ENCODE data around the gene GPR75.

GPR75 gene

DNA sequence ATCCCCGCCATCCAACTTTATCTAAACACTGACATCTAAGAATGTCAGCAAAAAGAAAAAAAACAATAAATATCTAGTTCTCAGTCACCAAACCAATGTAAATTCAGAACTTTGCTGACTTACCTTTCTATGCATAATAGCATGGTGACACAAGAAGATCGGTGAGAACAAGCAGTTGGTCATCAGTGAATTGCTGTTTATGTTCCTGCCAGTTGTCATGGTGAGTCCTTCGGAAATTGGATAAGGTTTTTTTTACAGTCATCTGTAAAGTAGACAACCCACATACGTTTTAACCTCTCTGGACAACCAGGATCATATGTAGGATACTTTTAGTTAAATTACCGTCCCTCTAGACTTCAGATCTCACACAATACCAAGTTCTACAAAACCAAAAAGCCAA, 6.2 kb upstream of the GPR75 start:
- H3K36me3 ChIP-seq (ENCODE audit: control insufficient read depth in 1 of 2, insufficient read depth in 2 of 2, low read length in 2 of 2): peaks cover 10 to 11% of the 10 kb centered on the region in 2 experiments
- no peaks in the 10 kb centered on the region for H3K9me3 ChIP-seq (ENCODE audit: insufficient read depth, low read depth, low read length)
- peaks cover 5 to 8% of the 10 kb centered on the region in 2 experiments for H3K4me1 ChIP-seq (ENCODE audit: control insufficient read depth in 1 of 2, insufficient read depth in 2 of 2, low read length in 2 of 2)
- H3K4me2 ChIP-seq (ENCODE audit: low read length): no peak overlapping the region
- DNase-seq: peak; percentile 45 to 80
- H3K79me1 ChIP-seq (ENCODE audit: low read length): peaks cover 2% of the 10 kb centered on the region
- no peak overlapping the region for H4K8ac ChIP-seq (ENCODE audit: low read depth, low read length)
- no peak overlapping the region for H4K12ac ChIP-seq (ENCODE audit: low read depth, low read length)
- peak overlapping the region; percentile 70 for H3K27ac ChIP-seq (ENCODE audit: low read depth, low read length)
- H3K9ac ChIP-seq (ENCODE audit: low read length): no peak overlapping the region
- no peak overlapping the region for H3K14ac ChIP-seq (ENCODE audit: low read length)
- no peak overlapping the region for H2BK5ac ChIP-seq (ENCODE audit: low read depth, low read length, poor library complexity)
- H3K4ac ChIP-seq (ENCODE audit: low read depth, low read length): no peak overlapping the region
- H2BK12ac ChIP-seq (ENCODE audit: low read length): no peak overlapping the region
- no peak overlapping the region for H4K91ac ChIP-seq (ENCODE audit: low read depth, low read length)
- H2AFZ ChIP-seq (ENCODE audit: insufficient read depth, low read length, poor library complexity): no peak overlapping the region
- H3K18ac ChIP-seq (ENCODE audit: low read length): no peak overlapping the region
- H3K4me3 ChIP-seq (ENCODE audit: low read depth, low read length): no peak overlapping the region
- H2BK120ac ChIP-seq (ENCODE audit: insufficient read depth, low read length, poor library complexity): no peak overlapping the region
- no peaks in the 10 kb centered on the region for H3K27me3 ChIP-seq (ENCODE audit: insufficient read depth, low read length)
- no peak overlapping the region for H3K23ac ChIP-seq (ENCODE audit: low read length)
- no peak overlapping the region for H2AK5ac ChIP-seq (ENCODE audit: low read length)
- H3K79me2 ChIP-seq (ENCODE audit: control insufficient read depth, insufficient read depth, low read length, poor library complexity): no peaks in the 10 kb centered on the region
- WGBS (ENCODE audit: extremely low coverage, insufficient coverage, insufficient read length): no CpG with 5 or more reads among the region's 5 CpGs

DNA sequence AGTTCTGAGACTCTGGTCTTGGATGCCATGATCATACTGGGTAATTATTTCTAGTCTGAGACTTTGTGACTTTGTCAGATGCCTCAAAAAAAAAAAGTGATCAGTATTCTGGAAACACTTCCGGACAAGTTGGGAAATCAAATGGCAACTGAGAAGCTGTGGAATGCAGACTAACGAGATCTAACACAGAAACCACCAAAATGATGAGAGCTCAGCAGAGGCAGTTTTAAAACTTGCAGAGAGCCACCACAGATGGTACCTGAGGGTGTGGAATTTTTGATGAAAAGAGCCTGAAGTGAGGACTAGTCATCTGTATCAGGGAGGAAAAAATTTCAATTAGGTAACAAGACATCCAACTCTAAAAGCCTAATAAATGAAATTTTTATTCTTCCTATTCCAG, 5.5 kb upstream of the GPR75 start:
- Histone ChIP-seq H3K4me2 (ENCODE audit: low read length) (peak overlapping the region; percentile 36), H4K91ac (ENCODE audit: low read depth, low read length) (no peak overlapping the region), H3K27me3 (ENCODE audit: insufficient read depth, low read length) (no peaks in the 10 kb centered on the region), H3K36me3 (ENCODE audit: control insufficient read depth in 1 of 2, insufficient read depth in 2 of 2, low read length in 2 of 2) (peaks cover 8 to 10% of the 10 kb centered on the region in 2 experiments), H3K4me1 (ENCODE audit: control insufficient read depth in 1 of 2, insufficient read depth in 2 of 2, low read length in 2 of 2) (peaks cover 5 to 8% of the 10 kb centered on the region in 2 experiments), H2BK12ac (ENCODE audit: low read length) (no peak overlapping the region), H2BK5ac (ENCODE audit: low read depth, low read length, poor library complexity) (no peak overlapping the region), H3K14ac (ENCODE audit: low read length) (no peak overlapping the region), H2AFZ (ENCODE audit: insufficient read depth, low read length, poor library complexity) (no peak overlapping the region), H2BK120ac (ENCODE audit: insufficient read depth, low read length, poor library complexity) (no peak overlapping the region), H2AK5ac (ENCODE audit: low read length) (no peak overlapping the region), H3K27ac (ENCODE audit: low read depth, low read length) (peak overlapping the region; percentile 70), H4K12ac (ENCODE audit: low read depth, low read length) (no peak overlapping the region), H3K9me3 (ENCODE audit: insufficient read depth, low read depth, low read length) (no peaks in the 10 kb centered on the region), H3K4me3 (ENCODE audit: low read depth, low read length) (no peak overlapping the region), H3K79me1 (ENCODE audit: low read length) (peaks cover 2% of the 10 kb centered on the region), H3K9ac (ENCODE audit: low read length) (no peak overlapping the region), H3K79me2 (ENCODE audit: control insufficient read depth, insufficient read depth, low read length, poor library complexity) (no peaks in the 10 kb centered on the region), H3K18ac (ENCODE audit: low read length) (no peak overlapping the region), H4K8ac (ENCODE audit: low read depth, low read length) (no peak overlapping the region), H3K4ac (ENCODE audit: low read depth, low read length) (no peak overlapping the region), H3K23ac (ENCODE audit: low read length) (no peak overlapping the region)
- no CpG with 5 or more reads among the region's 2 CpGs for WGBS (ENCODE audit: extremely low coverage, insufficient coverage, insufficient read length)
- peak; percentile 78 to 95 for DNase-seq

DNA sequence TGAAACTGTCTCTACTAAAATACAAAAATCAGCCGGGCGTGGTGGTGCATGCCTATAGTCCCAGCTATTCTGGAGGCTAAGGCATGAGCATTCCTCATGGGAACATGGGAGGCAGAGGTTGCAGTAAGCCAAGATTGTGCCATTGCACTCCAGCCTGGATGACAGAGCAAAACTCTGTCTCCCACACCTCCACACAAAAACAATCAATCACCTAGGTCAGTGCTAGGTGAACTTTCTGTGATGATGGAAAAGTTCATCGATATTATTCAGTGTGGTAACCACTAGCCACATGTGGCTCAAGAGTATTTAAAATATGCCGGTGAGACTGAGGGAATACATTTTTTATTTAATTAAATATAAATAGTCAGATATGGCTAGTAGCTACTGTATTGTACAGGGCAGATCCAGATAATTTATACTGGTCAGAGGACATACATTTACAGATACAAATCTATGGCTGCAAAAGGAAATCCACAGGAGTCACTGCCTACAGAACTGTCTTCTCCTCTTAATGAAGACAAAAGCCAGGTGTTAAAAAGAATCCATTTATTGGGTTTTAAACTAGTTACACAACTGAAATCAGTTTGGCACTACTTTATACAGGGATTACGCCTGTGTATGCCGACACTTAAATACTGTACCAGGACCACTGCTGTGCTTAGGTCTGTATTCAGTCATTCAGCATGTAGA, 3.9 kb upstream of the GPR75 start:
- Histone ChIP-seq H2AK5ac (ENCODE audit: low read length) (no peak overlapping the region), H3K27me3 (ENCODE audit: insufficient read depth, low read length) (no peaks in the 10 kb centered on the region), H2BK120ac (ENCODE audit: insufficient read depth, low read length, poor library complexity) (no peak overlapping the region), H3K4me1 (ENCODE audit: control insufficient read depth in 1 of 2, insufficient read depth in 2 of 2, low read length in 2 of 2) (peaks cover 5 to 12% of the 10 kb centered on the region in 2 experiments), H3K79me1 (ENCODE audit: low read length) (peaks cover 2% of the 10 kb centered on the region), H4K8ac (ENCODE audit: low read depth, low read length) (no peak overlapping the region), H3K23ac (ENCODE audit: low read length) (no peak overlapping the region), H4K12ac (ENCODE audit: low read depth, low read length) (no peak overlapping the region), H3K4ac (ENCODE audit: low read depth, low read length) (no peak overlapping the region), H3K9ac (ENCODE audit: low read length) (no peak overlapping the region), H3K4me3 (ENCODE audit: low read depth, low read length) (no peak overlapping the region), H3K27ac (ENCODE audit: low read depth, low read length) (no peak overlapping the region), H3K9me3 (ENCODE audit: insufficient read depth, low read depth, low read length) (no peaks in the 10 kb centered on the region), H3K14ac (ENCODE audit: low read length) (no peak overlapping the region), H3K36me3 (ENCODE audit: control insufficient read depth in 1 of 2, insufficient read depth in 2 of 2, low read length in 2 of 2) (peaks cover 12 to 15% of the 10 kb centered on the region in 2 experiments), H3K18ac (ENCODE audit: low read length) (no peak overlapping the region), H2BK5ac (ENCODE audit: low read depth, low read length, poor library complexity) (no peak overlapping the region), H4K91ac (ENCODE audit: low read depth, low read length) (no peak overlapping the region), H2BK12ac (ENCODE audit: low read length) (no peak overlapping the region), H3K4me2 (ENCODE audit: low read length) (no peak overlapping the region), H2AFZ (ENCODE audit: insufficient read depth, low read length, poor library complexity) (no peak overlapping the region), H3K79me2 (ENCODE audit: control insufficient read depth, insufficient read depth, low read length, poor library complexity) (no peaks in the 10 kb centered on the region)
- no CpG with 5 or more reads among the region's 6 CpGs for WGBS (ENCODE audit: extremely low coverage, insufficient coverage, insufficient read length)
- no peak for DNase-seq

DNA sequence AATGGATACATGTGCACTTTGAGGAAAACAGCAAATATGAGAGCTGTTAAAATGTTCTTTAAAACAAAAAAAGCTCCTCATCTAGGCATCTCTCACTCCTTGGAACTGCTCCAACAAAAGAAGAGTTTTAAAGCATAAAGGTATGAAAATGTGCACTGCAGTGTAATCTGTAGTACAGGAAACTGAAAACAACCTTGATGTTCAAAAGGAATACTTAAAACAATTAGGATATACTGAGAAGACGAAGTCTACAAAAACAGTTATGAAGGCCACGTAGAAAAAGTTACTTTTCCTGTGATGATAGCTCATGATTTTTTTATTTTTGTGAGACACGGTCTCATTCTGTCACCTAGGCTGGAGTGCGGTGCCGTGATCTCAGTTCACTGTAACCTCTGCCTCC, 2.1 kb upstream of the GPR75 start:
- H3K27ac ChIP-seq (ENCODE audit: low read depth, low read length): no peak overlapping the region
- DNase-seq: no peak
- peaks cover 8 to 11% of the 10 kb centered on the region in 2 experiments for H3K36me3 ChIP-seq (ENCODE audit: control insufficient read depth in 1 of 2, insufficient read depth in 2 of 2, low read length in 2 of 2)
- no peak overlapping the region for H3K14ac ChIP-seq (ENCODE audit: low read length)
- H3K79me1 ChIP-seq (ENCODE audit: low read length): peaks cover 2% of the 10 kb centered on the region
- peaks cover 5 to 12% of the 10 kb centered on the region in 2 experiments for H3K4me1 ChIP-seq (ENCODE audit: control insufficient read depth in 1 of 2, insufficient read depth in 2 of 2, low read length in 2 of 2)
- H3K79me2 ChIP-seq (ENCODE audit: control insufficient read depth, insufficient read depth, low read length, poor library complexity): no peaks in the 10 kb centered on the region
- no peak overlapping the region for H4K12ac ChIP-seq (ENCODE audit: low read depth, low read length)
- H2BK5ac ChIP-seq (ENCODE audit: low read depth, low read length, poor library complexity): no peak overlapping the region
- H4K91ac ChIP-seq (ENCODE audit: low read depth, low read length): no peak overlapping the region
- no CpG with 5 or more reads among the region's 5 CpGs for WGBS (ENCODE audit: extremely low coverage, insufficient coverage, insufficient read length)
- H4K8ac ChIP-seq (ENCODE audit: low read depth, low read length): no peak overlapping the region
- H2BK12ac ChIP-seq (ENCODE audit: low read length): no peak overlapping the region
- H3K18ac ChIP-seq (ENCODE audit: low read length): no peak overlapping the region
- no peaks in the 10 kb centered on the region for H3K27me3 ChIP-seq (ENCODE audit: insufficient read depth, low read length)
- no peak overlapping the region for H2AFZ ChIP-seq (ENCODE audit: insufficient read depth, low read length, poor library complexity)
- H3K4me3 ChIP-seq (ENCODE audit: low read depth, low read length): no peak overlapping the region
- no peak overlapping the region for H3K4me2 ChIP-seq (ENCODE audit: low read length)
- H3K4ac ChIP-seq (ENCODE audit: low read depth, low read length): no peak overlapping the region
- H3K9ac ChIP-seq (ENCODE audit: low read length): no peak overlapping the region
- H3K23ac ChIP-seq (ENCODE audit: low read length): no peak overlapping the region
- H2AK5ac ChIP-seq (ENCODE audit: low read length): no peak overlapping the region
- no peaks in the 10 kb centered on the region for H3K9me3 ChIP-seq (ENCODE audit: insufficient read depth, low read depth, low read length)
- H2BK120ac ChIP-seq (ENCODE audit: insufficient read depth, low read length, poor library complexity): no peak overlapping the region

Data from trophoblast cell (in vitro differentiated cells and primary cell).